ENCODE results near the gene IL17RD. TPM values are rescaled to one million over a fixed set of nuclear protein-coding genes. Genes with fewer than 3 reads are reported as not detected.

IL17RD gene
- total RNA-seq, 1 experiment from 2014 or later: 31.7 TPM

- Histone ChIP-seq H3K18ac (ENCODE audit: insufficient read length, low read depth, low read length) (no peak overlapping the region), H2BK15ac (ENCODE audit: low read depth, low read length) (no peak overlapping the region), H4K5ac (ENCODE audit: insufficient read length, low read depth, low read length) (no peak overlapping the region), H3K56ac (ENCODE audit: insufficient read length, low read depth, low read length) (no peak overlapping the region), H3K4me1 (ENCODE audit: insufficient read depth, low read length) (peaks cover 3% of the 10 kb centered on the region; the same call in 1 of the 2 replicates), H3K4ac (ENCODE audit: low read depth, low read length) (no peak overlapping the region), H2BK12ac (ENCODE audit: insufficient read length, low read depth, low read length) (no peak overlapping the region), H4K20me1 (ENCODE audit: control insufficient read depth, insufficient read depth, insufficient read length) (no peaks in the 10 kb centered on the region), H3K23ac (ENCODE audit: insufficient read length, low read depth, low read length) (no peak overlapping the region), H3K79me1 (ENCODE audit: insufficient read depth, low read depth, low read length, poor library complexity, severe bottlenecking) (no peaks in the 10 kb centered on the region), H2AK5ac (ENCODE audit: insufficient read length, low read length) (no peak overlapping the region), H3K23me2 (ENCODE audit: insufficient read length, low read depth, low read length, poor library complexity, severe bottlenecking) (no peaks in the 10 kb centered on the region), H3K79me2 (ENCODE audit: insufficient read depth, low read length) (no peaks in the 10 kb centered on the region), H3K9me3 (ENCODE audit: control insufficient read depth, low read depth, low read length) (no peaks in the 10 kb centered on the region), H4K91ac (ENCODE audit: insufficient read length, low read depth, low read length) (no peak overlapping the region), H3K14ac (ENCODE audit: insufficient read depth, low read length) (no peak overlapping the region), H2BK20ac (ENCODE audit: low read depth, low read length, poor library complexity, severe bottlenecking) (no peak overlapping the region), H2BK120ac (ENCODE audit: low read depth, low read length, poor library complexity, severe bottlenecking) (no peak overlapping the region), H2BK5ac (ENCODE audit: insufficient read length, low read length) (no peak overlapping the region), H3K27ac (ENCODE audit: insufficient read length, low read depth, low read length) (no peak overlapping the region), H4K8ac (replicated peaks; ENCODE audit: insufficient read length, low read depth, low read length) (no peak overlapping the region), H3K27me3 (ENCODE audit: insufficient read depth, low read length) (no peaks in the 10 kb centered on the region), H2AFZ (ENCODE audit: low read length) (no peak overlapping the region), H3T11ph (ENCODE audit: low read length) (no peak overlapping the region), H3K4me2 (ENCODE audit: insufficient read depth, insufficient read length, low read length) (no peak overlapping the region), H3K9ac (ENCODE audit: extremely low read depth, insufficient read length, low read length) (no peak overlapping the region)
- Mint-ChIP-seq H3K9me3 (no peaks in the 10 kb centered on the region), H3K4me3 (no peak overlapping the region), H3K27me3 (ENCODE audit: low read depth) (no peaks in the 10 kb centered on the region), H3K36me3 (ENCODE audit: insufficient read depth in 1 of 3, low read depth in 3 of 3) (no peaks in the 10 kb centered on the region; a peak in 1 of 7 replicates), H3K4me1 (peaks cover 33 to 39% of the 10 kb centered on the region in 2 experiments), H3K27ac (0 out of 7 replicates have a peak overlapping the region, but pooled peaks of 1 of the 3 experiments have one; percentile 7)
- no peak for DNase-seq
- WGBS (ENCODE audit: extremely low coverage, insufficient read length, low lambda C conversion rate): no CpG with 5 or more reads among the region's 2 CpGs
- no peak for TF ChIP-seq CTCF (conservative IDR thresholded peaks at IDR 0.05)
These were observed 100.6 kb downstream of the IL17RD start for GRCh38 chr3:57064572-57064971.
